Hindlimb muscle (tissue), 1 donor: ENCODE results near the gene ELMO2. TPM values are rescaled to one million over a fixed set of nuclear protein-coding genes. Genes with fewer than 3 reads are reported as not detected.

ENCODE experiments used
- DNase-seq: peaks from one replicate; pipeline ENCODE4 v3.0.0-alpha.2; 2013
- polyA plus RNA-seq: library from polyadenylated mRNA; unstranded; fragments of 120-200 nt; gene quantifications from one replicate; pipeline ENCODE4 v1.2.1, GENCODE V29; 2013; ENCODE audit not compliant: insufficient read length

The ELMO2 gene
- polyA plus RNA-seq, 1 donor = 37.5 TPM

DNA sequence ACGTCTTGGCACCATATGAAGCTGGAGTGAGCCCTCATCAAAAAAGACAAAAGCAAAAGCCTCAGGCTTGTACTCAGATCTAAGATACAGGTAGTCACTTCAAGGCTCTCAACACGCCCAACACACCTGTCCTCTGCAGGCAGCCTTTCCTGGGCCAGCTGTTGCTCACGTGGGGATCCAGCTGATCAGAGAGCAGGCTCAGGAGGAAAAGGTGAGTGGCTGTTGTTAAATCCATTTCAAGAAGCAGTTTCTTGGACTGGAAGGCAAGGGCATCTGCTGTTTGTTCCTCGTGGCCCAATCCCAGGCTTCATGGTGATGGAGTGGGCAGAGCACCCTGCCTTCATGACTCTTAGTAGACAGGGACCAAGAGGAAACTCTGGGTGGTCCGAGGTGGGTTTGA lies 39.6 kb downstream of the ELMO2 start:
- DNase-seq = no peak

DNA sequence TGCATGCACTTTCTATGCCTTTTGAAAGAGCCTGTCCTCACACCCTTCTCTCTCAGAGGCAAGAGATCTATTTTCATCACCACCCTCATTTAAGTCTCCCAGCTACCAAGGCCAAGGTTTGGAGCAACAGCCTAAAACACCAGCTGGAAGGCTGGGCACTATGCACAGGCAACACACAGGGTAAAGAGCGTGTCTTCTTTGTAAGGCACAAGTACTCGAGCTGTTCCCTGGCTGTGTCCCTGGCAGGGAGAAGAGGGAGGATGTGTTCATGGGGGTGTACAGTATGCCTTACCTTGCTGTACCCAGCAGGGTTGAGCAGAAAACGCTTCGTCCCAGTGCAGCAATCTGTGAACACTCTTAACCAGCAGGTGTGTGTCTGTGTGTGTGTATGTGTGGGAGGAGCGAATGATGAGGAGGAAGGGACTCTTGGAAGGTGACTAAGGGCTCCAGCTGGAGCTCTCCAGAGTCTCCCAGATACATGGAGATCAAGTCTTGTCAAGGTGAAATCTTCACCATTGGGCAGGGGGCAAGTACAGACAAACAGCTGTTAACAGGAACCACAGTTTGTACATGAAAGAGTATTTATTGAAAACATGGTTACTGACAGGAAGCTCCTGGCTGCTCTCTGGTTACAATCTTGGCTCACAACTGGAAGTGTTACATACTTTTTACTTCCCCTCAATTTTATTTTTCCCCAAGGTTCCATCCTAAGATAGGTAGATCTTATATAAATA lies 40.8 kb downstream of the ELMO2 start:
- DNase-seq = no peak

DNA sequence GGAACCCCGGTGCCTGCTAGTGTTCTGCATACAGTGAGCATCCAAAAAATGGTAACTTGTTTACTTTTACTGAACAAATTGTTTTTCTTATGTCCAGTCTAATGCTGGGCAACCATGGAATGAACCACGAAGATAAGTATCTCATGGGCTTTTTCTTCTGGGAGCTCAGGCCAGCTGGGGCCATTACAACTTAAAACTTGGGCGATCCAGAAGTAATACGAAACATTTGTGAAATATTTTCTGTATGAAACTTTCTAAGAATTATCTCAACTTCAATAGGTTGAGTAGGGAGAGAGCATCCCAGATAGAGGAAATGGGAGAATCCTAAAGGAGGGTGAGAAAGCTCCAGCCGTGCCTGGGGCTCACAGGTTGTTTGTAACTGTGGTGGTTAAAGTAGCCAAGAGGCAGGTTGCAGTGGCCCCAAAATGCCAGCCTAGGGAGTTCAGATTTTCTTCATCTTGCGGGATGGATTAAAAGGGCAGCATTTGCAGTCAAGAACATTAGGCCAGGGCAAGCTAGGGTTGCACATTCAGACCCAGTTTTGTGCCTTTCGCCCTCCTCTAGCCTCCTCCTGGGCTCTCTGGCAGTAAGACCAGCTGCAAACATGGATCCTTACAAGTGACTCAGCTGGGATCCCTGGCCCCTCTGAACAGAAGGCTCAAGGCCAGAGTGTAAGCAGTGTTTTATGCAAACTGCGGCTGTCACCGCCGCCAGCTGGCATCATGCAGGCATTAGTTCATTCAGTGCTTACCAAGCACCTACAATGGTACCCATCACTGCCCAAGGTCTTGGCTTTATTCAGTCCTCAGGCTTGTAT lies 41.5 kb downstream of the ELMO2 start:
- no peak for DNase-seq

DNA sequence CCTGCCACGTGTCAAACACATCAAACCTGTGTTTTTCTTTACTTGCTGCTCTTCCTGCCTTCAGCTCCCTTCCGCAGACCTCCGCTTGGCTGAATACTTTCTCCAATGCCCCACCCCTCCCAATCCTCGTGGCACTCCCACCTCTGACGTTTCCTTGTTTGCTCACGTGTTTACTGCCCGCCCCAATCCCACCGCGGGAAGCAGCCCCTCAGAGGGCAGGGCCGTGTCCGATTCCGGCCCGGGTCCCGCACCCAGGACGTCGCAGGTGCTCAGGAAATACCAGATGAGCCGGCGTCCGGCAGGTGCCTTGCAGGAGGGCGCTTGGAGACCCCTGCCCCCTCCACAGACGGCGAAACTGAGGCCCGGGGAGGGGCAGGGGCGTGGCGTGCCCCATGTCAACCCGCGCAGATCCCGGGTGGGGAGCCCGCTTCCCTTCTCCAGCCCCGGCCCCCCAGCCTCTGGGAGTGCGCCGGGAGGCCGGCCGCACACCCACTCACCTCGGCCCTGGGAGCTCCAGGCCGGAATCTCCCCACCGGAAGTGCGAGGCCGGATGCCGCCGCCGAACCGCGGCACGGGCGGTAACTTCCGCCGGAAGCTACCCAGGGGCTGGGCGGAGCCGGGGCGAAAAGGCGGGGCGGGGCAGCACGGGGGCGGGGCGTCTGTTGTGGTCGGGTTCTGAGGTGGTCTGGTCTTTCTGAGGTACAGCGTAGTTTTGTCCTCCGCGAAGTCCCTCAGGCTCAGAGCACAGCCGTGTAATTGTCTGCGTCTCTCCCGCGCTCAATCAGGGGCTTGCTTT lies 42.3 kb downstream of the ELMO2 start:
- DNase-seq = peak; percentile 91

DNA sequence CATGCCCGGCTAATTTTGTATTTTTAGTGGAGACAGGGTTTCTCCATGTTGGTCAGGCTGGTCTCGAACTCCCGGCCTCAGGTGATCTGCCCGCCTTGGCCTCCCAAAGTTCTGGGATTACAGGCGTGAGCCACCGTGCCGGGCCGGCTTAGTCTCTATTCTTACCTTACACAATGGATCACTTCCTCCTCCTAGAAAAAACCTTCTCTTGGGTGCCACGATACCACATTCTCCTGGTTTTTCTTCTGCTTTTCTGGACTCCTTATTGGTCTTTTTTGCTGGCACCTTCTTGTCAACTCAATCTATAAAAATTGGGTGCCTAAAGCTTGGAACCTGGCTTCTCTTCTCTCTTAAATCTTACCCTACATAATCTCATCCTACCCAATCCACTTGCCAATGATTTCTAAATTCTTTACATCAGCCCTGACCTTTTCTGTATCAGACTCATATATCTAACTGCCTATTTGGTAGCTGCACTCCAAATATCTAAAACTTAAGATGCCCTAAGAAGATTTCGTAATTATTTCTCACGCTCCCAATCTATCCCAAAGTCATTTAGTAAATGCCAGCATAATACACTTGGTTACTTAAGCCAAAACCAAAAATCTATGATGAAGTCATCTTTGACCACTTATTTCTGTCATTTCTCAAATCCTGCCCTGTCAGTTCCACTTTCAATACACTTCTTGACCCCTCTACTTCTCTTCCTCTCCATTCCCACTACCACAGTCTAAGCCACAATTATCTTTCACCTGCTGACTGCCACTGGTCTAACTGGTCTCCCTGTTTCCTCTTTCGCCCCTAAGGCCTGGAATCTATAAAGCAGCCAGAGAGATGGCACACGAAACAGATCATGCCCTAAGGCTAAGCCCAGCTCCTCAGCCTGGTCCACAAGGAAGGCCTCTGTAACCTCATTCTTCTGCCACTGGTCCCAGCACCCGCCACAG lies 43.2 kb downstream of the ELMO2 start:
- DNase-seq = no peak

DNA sequence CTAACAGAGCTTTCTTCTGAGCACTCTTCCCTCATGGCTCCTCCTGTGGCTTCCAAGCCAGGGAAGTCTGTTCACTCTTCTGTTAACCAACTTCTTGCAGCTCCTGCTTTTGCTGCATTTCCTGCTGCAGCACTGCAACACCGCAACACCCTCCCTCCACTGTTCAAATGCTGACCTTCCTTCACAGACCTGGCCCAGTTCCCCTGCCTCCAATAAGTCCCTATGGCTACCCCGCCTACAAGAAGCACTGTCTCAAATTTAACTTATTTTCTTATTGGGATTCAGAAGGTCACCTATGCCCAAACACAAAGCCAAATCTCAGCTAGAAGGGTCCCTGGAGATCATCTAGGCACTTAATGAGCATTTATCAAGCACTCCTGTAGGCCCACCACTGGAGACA lies 44.6 kb downstream of the ELMO2 start:
- DNase-seq = no peak

DNA sequence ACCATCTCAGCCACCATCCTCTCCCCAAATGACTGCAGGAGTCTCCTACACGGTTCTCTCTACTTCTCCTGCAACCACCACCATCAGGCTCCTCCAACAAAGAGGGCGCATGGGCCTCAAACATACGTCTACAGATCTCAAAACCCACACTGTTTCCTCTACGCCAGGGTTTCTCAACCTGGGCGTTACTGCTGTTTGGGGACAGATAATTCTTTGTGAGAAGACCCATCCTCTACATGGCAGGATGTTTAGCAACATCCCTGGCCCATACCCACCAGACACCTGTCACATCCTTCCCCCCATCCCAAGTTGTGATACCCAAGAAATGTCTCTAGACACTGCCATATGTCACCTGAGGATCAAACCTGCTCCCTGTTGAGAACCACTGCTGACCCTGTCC lies 45.0 kb downstream of the ELMO2 start:
- no peak for DNase-seq

DNA sequence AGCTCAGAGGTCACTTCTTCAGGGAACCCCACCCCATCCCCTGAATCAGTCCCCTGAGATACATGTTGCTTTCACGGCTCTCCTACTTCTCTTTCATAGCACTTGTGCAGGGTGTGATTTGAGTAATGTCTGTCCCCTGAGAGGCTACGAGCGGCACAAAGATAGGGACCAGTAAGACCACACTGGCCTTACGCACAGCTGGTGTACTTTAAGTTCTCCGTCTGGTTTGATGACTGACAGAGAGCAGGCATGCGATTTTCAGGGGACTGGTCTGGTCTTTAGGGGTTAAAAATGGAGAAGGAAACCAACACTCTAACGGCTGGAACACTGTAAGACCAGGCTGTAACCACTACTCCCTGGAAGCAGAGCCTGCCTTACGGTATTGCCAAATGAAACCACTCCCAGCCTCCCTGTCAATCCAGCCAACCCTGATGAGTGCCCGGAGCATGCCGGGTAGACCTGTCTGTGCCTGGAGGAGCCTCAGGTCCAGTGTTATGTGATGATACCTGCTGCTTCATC lies 47.1 kb downstream of the ELMO2 start:
- DNase-seq = no peak

DNA sequence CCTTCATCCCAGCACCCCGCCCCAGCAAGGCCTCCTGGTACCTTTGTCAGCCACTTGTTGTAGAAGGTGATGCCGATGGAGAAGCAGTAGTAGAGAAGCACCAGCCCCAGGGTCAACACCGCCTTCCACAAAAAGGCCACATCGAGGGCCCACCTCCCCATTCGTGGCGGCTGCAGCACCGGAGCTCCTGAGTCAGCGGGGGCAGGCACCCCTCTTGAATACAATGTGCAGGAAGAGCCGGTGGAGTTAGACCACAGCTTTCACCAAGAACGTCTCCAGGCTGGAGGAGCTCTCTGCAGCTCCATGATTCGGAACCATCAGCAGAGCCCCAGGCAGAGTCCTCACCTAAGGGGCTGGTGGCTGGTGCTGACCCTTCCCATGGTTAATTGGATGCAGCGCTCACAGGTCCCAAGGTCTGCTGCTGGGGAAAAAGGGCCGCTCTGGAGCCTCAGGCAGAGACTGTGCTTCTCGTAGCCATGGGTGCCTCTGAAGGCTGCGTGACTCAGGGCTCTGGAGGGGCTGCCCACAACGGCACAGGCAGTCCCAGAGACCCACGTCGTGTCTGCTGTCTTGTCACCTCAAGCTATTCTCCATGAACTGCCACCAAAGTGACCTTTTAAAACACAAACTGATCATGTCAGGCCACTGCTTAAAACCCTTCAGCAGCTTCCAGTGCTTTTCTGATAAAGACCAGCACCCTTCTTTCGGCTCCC lies 47.9 kb downstream of the ELMO2 start:
- no peak for DNase-seq

DNA sequence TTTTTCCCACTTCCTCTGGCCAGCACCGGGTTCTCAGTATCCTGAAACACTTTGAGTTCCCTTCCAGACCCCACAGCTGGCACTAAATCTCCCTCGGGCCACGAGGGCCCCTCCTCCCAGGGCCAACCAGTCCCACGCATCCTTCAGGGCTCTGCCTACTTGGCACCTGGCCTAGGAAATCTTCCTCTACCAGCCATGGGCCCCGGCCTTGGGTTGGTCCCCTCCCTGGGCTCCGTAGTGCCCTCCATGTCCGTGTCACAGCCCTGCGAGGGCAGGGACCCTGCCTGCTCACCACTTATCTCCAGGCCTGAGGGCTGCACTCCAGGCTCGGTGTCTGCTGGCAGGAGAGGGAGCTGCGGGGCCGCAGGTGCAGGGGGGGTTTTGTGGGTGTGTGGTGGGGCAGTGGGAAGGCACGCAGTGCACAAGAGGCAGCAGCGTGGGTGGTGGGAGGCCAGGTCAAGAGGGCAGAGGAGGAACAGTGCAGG lies 49.3 kb downstream of the ELMO2 start:
- no peak for DNase-seq

DNA sequence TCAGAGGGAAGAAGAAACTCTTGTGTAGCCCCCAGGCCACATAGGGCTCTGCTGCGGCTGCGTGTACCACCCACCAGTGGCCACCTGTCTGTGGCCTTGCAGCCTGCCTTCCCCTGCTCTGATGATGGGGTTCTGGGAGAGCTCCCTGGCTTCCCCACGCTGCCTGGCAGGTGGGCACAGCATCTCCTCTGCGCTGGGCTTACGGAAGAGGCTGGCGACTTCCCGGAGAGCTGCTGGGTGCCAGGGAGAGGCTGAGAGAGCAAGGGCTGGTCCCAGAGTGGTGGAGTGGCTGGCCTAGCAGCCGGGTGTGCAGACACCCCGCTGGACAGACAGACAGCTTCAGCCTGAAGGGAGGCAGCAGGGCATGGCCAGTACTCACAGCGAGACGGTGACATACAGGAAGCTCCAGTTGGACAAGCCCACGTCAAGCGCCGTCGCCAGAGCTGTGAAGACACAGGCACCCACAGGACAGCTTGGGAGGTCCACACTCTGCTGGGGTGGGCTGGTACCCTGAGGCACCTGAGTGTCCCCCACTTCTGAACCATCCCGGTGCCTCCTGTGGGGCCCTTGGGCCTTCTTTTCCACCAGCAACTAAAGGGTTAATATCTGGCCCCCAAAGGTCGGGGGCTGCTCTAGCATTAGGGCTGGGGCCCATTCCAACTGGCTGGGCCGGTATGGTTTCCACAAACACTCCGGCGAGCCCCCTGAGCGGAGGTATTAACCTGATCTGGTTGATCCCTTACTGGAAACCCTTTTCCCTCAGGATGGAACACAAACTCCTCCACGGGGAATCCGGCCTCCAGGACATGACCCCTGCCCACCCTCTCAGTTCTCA lies 50.0 kb downstream of the ELMO2 start:
- DNase-seq = no peak

DNA sequence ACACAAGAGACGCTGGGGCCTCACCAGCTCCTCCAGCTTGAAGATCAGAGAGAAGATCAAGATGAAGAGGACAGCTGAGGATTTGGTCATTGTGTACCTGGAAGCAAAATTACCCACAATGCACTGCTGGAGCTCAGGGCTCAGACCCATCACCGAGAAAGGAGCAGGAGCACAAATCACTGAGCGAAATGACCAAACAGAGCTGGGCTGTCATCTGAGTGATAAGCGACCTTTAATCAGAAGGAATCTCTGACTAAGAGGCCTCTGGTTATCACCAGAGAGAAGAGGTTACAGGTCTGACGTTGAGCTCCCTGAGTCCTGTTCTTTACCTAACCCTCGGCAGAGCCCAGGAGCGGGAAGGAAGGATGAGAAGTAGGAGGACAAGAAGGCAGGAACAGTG lies 50.6 kb downstream of the ELMO2 start:
- DNase-seq = no peak

DNA sequence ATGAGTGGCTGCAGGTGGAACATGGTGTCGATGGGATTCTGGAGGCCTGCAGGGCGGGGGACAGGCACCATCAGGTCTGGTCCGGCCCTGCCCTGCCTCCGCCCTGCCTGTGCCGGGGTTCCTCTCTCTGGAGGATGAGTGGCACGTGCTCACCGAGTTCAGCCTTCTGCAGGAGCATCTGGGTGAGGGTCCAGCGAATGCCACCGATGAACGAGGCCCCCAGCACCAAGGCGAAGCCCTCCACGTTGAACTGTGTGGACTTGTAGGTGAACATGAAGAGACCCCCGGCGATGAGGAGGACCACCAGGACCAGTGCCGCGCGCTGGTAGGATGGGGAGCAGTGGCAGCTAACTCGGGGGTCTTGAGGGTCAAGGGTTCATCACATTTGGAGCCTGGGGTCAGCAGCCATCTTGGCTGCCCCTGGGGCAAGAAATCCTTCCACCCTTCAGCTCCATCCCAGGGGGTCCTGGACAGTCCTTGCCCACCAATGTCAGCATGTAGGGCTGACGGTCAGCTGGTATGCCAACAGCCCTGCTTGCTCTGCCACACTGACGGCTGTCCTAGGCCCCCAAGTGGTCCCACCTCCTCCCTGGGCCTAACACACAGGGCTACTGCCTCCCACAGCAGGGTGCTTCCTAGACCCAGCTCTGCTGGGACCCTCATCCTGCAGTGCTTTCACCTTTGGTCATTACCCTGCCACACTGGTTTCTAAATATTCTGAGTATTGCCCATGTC lies 51.3 kb downstream of the ELMO2 start:
- no peak for DNase-seq

DNA sequence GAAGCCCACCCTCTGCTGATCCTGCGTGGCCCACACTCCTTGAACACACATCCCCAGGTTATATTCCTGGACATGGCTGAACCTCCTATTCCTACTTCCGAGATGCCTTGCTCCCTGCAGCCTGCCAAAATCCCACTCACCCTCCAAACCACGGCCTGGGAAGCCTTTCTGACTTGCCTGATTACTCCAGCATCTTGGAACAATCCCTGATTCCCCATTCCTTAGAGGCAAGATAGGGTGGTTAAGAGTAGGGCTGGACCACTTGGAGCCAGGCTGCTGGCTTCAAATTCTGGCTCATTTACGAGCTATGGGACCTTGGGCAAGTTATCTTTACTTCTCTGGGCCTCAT lies 52.2 kb downstream of the ELMO2 start:
- DNase-seq = no peak

DNA sequence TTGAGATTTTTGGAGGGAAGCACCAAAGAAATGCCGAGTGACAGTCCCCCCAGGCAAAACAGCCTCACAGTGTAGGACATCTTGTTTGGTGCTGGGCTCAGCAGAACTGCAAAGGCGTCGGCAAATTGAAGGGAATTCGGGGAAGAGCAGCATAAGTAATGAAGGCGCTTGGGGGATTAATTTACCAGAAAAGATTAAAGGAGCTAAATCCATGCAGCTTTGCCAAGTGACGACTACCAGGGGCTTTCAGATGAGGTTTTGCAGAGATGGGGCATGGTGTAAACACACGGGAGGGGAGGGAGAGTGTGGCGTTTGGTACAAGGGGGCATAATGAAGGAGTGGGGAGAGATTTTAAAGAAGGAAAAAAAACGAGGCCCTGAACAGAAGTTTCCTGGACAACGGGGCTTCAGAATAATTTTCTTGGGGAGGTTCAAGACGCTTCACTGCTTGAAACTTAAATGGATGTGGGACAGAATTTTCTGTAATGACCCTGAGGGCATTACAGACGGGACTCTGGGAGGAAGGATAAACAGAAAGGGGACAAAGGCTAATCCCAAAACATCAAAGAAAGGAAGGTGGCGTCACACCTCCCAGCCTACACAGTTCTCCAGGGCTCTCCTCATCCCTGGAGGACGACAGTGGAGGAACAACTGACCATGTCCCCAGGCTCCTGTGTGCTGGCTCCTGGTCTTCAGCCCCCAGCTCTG lies 52.8 kb downstream of the ELMO2 start:
- DNase-seq = no peak

DNA sequence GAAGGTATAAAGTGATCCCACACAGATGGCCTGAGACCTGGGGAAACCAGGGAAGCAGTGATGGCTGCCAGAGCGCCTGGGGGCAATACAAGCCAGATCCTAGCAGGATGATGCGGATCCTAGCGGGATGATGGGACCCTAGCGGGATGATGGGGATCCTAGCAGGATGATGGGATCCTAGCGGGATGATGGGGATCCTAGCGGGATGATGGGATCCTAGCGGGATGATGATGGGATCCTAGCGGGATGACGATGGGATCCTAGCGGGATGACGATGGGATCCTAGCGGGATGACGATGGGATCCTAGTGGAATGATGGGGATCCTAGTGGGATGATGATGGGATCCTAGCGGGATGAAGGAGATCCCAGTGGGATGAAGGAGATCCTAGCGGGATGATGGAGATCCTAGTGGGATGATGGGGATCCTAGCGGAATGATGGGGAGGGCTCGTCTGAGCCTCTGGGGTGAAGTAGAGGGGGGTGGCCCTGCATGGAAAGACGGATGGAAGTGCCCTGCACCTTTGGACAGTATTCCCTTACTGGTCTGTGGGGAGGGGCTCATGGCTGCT lies 54.0 kb downstream of the ELMO2 start:
- no peak for DNase-seq

DNA sequence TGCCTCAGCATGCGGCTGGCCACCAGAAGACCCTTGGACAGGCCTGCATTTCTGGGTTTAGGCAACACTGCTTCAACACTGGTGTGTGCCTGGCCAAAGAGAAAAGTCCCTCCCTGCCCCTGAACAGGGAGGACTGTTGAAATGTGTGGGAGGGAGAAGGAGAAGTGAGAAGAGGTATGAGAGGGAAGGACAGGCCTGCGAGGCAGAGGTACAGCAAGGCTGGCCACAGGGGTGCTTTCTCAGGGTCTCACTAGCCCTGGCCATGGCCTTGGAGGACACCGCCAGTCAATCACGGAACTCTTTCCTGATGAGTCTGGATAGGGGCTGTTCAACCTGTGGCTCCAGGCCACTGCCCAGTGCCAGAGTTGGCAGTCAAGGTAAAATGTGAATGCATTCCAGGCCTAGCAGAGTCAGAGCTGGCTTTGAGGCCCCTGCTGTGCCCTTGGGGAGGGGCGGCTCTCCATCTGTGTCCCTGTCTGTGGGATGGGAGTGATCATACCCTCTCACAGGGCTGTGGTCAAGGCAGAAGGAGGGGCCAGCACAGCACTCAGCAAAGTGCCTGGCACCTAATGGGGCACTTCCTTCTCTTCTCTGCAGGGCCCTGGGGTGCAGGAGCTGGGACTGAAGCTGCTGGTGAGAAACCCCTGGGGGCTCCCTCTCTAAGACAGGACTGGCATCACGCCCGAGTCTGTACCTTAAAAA lies 54.9 kb downstream of the ELMO2 start:
- no peak for DNase-seq

DNA sequence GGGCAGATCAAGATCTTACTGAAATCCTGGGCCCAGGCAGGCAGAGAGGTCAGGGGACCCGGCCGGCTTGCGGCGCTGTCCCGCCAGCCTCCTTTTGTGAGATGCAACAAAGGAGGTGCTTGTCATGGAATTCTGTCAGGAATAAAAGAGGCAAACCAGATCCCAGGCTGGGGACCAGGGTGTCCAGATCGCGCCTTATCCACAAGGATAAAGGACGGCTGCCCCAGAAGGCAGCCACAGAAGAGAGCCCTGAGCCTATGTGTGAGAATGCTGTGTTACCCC lies 55.5 kb downstream of the ELMO2 start:
- DNase-seq = no peak
